Caco-2 (cell line): ENCODE results near the gene EXOC7. TPM values are rescaled to one million over a fixed set of nuclear protein-coding genes. Genes with fewer than 3 reads are reported as not detected.

ENCODE experiments used
- BruUV-seq: library from RNA; stranded (reverse); fragments of 400-500 nt; replicated peaks from 2 replicates; lab custom pipeline; 2021; lab: Mats Ljungman, UMichigan
- CTCF ChIA-PET: fragments of 300-600 bp; sonication (Branson Sonifier 250); formaldehyde crosslinking; loops from one replicate; lab custom pipeline; 2022; ENCODE audit warnings: antibody characterized with exemption; lab: Charles Lee
- POLR2A ChIA-PET: fragments of 300-600 bp; sonication (Branson Sonifier 250); formaldehyde crosslinking; loops from one replicate; lab custom pipeline; 2022; ENCODE audit warnings: antibody characterized with exemption; lab: Charles Lee
- DNase-seq, 2 experiments: peaks; one replicate each; pipeline versions ENCODE4 v3.0.0 to v3.0.0-alpha.2; 2020 to 2022
- H3K27me3 ChIP-seq: replicated peaks from 2 replicates; pipeline ENCODE4 v1.6.0; 2011; ENCODE audit warnings: low read length; ENCODE audit not compliant: control insufficient read depth, insufficient read depth
- H3K36me3 ChIP-seq: 2 replicates; pipeline ENCODE4 v1.5.1; 2011; ENCODE audit warnings: low read length; ENCODE audit not compliant: control insufficient read depth, insufficient read depth
- H3K4me1 ChIP-seq: fragments of 250-450 bp; sonication (Bioruptor Pico); 2 replicates; pipeline ENCODE4 v1.5.1; 2020; ENCODE audit warnings: mild to moderate bottlenecking
- H3K4me3 ChIP-seq: 2 replicates; pipeline ENCODE4 v1.5.1; 2011; ENCODE audit warnings: low read depth, mild to moderate bottlenecking, control low read depth, low read length
- H3K9me3 ChIP-seq: fragments of 250-450 bp; sonication (Bioruptor Pico); 2 replicates; pipeline ENCODE4 v1.5.1; 2020; ENCODE audit warnings: mild to moderate bottlenecking, moderate library complexity
- H3K27ac Mint-ChIP-seq: one replicate; pipeline ENCODE4 v1.8.0; 2022; ENCODE audit warnings: mixed read lengths; ENCODE audit not compliant: unreplicated experiment
- H3K27me3 Mint-ChIP-seq: one replicate; pipeline ENCODE4 v1.8.0; 2022; ENCODE audit warnings: mixed read lengths; ENCODE audit not compliant: insufficient read depth, unreplicated experiment
- H3K36me3 Mint-ChIP-seq: one replicate; pipeline ENCODE4 v1.8.0; 2022; ENCODE audit warnings: mild to moderate bottlenecking, mixed read lengths; ENCODE audit not compliant: insufficient read depth, unreplicated experiment
- H3K4me1 Mint-ChIP-seq: one replicate; pipeline ENCODE4 v1.8.0; 2022; ENCODE audit warnings: low read depth, mixed read lengths; ENCODE audit not compliant: unreplicated experiment
- H3K4me3 Mint-ChIP-seq: one replicate; pipeline ENCODE4 v1.8.0; 2022; ENCODE audit warnings: mild to moderate bottlenecking, moderate library complexity, mixed read lengths; ENCODE audit not compliant: unreplicated experiment
- H3K9me3 Mint-ChIP-seq: one replicate; pipeline ENCODE4 v1.8.0; 2022; ENCODE audit warnings: mixed read lengths; ENCODE audit not compliant: unreplicated experiment
- CTCF ChIP-seq, 2 experiments: fragments of 200-600 bp in 1 of 2; IDR thresholded peaks; 1 replicate in 1 of 2; 2 replicates in 1 of 2; pipeline versions ENCODE4 v1.5.1 to v1.8.0; 2011 to 2022; ENCODE audit warnings: antibody characterized with exemption in 1 of 2, control low read depth in 1 of 2, inconsistent platforms in 1 of 2, low read depth in 1 of 2, low read length in 1 of 2, mild to moderate bottlenecking in 1 of 2, moderate library complexity in 1 of 2; ENCODE audit not compliant: insufficient read depth in 1 of 2, severe bottlenecking in 1 of 2, unreplicated experiment in 1 of 2
- intact Hi-C: fragments of 100-400 bp; cut with micrococcal nuclease; formaldehyde crosslinking; loops from one replicate; pipeline ENCODE4 v1.10.0; 2022; ENCODE audit not compliant: unreplicated experiment
- total RNA-seq: library from RNA; stranded (reverse); gene quantifications from 2 replicates; pipeline ENCODE4 v1.2.3, GENCODE V29; 2022

EXOC7 gene
- total RNA-seq, 1 experiment from 2014 or later: 205 TPM

- H3K4me3 Mint-ChIP-seq: no peak overlapping the region
- DNase-seq: no peak
- H3K9me3 ChIP-seq: no peaks in the 10 kb centered on the region
- BruUV-seq: no TSS peak
- intact Hi-C loops: no loop called here
- no peak overlapping the region for H3K27ac Mint-ChIP-seq
- no peaks in the 10 kb centered on the region for H3K27me3 Mint-ChIP-seq
- ChIA-PET POLR2A (interaction anchor here (0.6 to 1.0 kb wide), 2 partner anchors 13 to 197 kb away, joined by 3 to 7 read pairs; partner anchors contain the start of gene SRP68), CTCF (interaction anchor here (0.9 kb wide), 1 partner anchor 24 kb away, joined by 6 read pairs; no protein-coding TSS in a partner anchor)
- H3K36me3 ChIP-seq: peaks cover 5% of the 10 kb centered on the region
- peaks cover 50% of the 10 kb centered on the region for H3K36me3 Mint-ChIP-seq
- no peaks in the 10 kb centered on the region for H3K27me3 ChIP-seq
- peak in 1 of 2 experiments; percentile 6 for TF ChIP-seq CTCF (IDR thresholded peaks at IDR 0.05; ENCODE audit: insufficient read depth in 1 of 2, low read depth in 1 of 2, low read length in 1 of 2, severe bottlenecking in 1 of 2, unreplicated experiment in 1 of 2)
- H3K4me3 ChIP-seq: no peak overlapping the region
- no peaks in the 10 kb centered on the region for H3K4me1 Mint-ChIP-seq
- H3K9me3 Mint-ChIP-seq: no peaks in the 10 kb centered on the region
- no peaks in the 10 kb centered on the region for H3K4me1 ChIP-seq
Observed at GRCh38 chr17:76085731-76086366, 17.7 kb downstream of the EXOC7 start.

- DNase-seq: no peak
- no TSS peak for BruUV-seq
- H3K9me3 ChIP-seq: no peaks in the 10 kb centered on the region
- ChIA-PET POLR2A (interaction anchor here (0.5 to 1.0 kb wide), 3 partner anchors 13 to 207 kb away, joined by 3 to 7 read pairs (median 4); partner anchors contain the start of genes SRP68 and TRIM47), CTCF (interaction anchor here (0.9 kb wide), 1 partner anchor 25 kb away, joined by 6 read pairs; no protein-coding TSS in a partner anchor)
- Mint-ChIP-seq H3K27ac (no peak overlapping the region), H3K4me1 (no peaks in the 10 kb centered on the region), H3K36me3 (peaks cover 55% of the 10 kb centered on the region), H3K27me3 (no peaks in the 10 kb centered on the region), H3K9me3 (no peaks in the 10 kb centered on the region), H3K4me3 (no peak overlapping the region)
- H3K27me3 ChIP-seq: no peaks in the 10 kb centered on the region
- no peak for TF ChIP-seq CTCF (IDR thresholded peaks at IDR 0.05; ENCODE audit: insufficient read depth in 1 of 2, low read depth in 1 of 2, low read length in 1 of 2, severe bottlenecking in 1 of 2, unreplicated experiment in 1 of 2)
- intact Hi-C loops: no loop called here
- H3K4me1 ChIP-seq: no peaks in the 10 kb centered on the region
- H3K36me3 ChIP-seq: peaks cover 5% of the 10 kb centered on the region
- no peak overlapping the region for H3K4me3 ChIP-seq
Observed at GRCh38 chr17:76085066-76085730, 18.4 kb downstream of the EXOC7 start.

GRCh38 chr17:76083536-76084182 lies 19.9 kb downstream of the EXOC7 start:
- CTCF ChIA-PET: interaction anchor here (1.3 kb wide), 1 partner anchor 196 kb away, joined by 3 read pairs; no protein-coding TSS in a partner anchor
- intact Hi-C loops: no loop called here
- POLR2A ChIA-PET: no interaction called here
- H3K36me3 Mint-ChIP-seq: peaks cover 56% of the 10 kb centered on the region
- H3K4me1 Mint-ChIP-seq: no peaks in the 10 kb centered on the region
- Histone ChIP-seq H3K4me1 (no peaks in the 10 kb centered on the region), H3K36me3 (peaks cover 5% of the 10 kb centered on the region), H3K27me3 (no peaks in the 10 kb centered on the region), H3K9me3 (no peaks in the 10 kb centered on the region), H3K4me3 (no peak overlapping the region)
- H3K27me3 Mint-ChIP-seq: peaks cover 2% of the 10 kb centered on the region
- H3K9me3 Mint-ChIP-seq: no peaks in the 10 kb centered on the region
- no peak overlapping the region for H3K4me3 Mint-ChIP-seq
- BruUV-seq: no TSS peak
- no peak overlapping the region for H3K27ac Mint-ChIP-seq
- TF ChIP-seq CTCF (IDR thresholded peaks at IDR 0.05; ENCODE audit: insufficient read depth in 1 of 2, low read depth in 1 of 2, low read length in 1 of 2, severe bottlenecking in 1 of 2, unreplicated experiment in 1 of 2): no peak
- no peak for DNase-seq
